Right lobe of liver (tissue), 6 donors: ENCODE results near the gene RBCK1. TPM values are rescaled to one million over a fixed set of nuclear protein-coding genes. Genes with fewer than 3 reads are reported as not detected.

ENCODE experiments used
- ATAC-seq, 4 donors: fragments of 200-7000 bp; cut with Tn5 transposase; one replicate each; pipeline ENCODE4 v1.9.1; 2020; ENCODE audit warnings: mild to moderate bottlenecking in 4 of 4, moderate library complexity in 4 of 4
- DNase-seq, 3 donors: peaks; one replicate each; pipeline ENCODE4 v3.0.0-alpha.2; 2020
- H3K27ac ChIP-seq, 3 donors: fragments of 200-600 bp; one replicate each; pipeline ENCODE4 v1.8.0; 2022
- H3K27me3 ChIP-seq, 2 donors: fragments of 200-600 bp; one replicate each; pipeline ENCODE4 v1.8.0; 2022
- H3K36me3 ChIP-seq, 4 donors: fragments of 200-600 bp; sonication (generic) in 1 of 4; one replicate each; pipeline versions ENCODE4 v1.5.1 to v1.8.0; 2017 to 2022; ENCODE audit warnings: control low read depth in 1 of 4
- H3K4me1 ChIP-seq, 4 donors: fragments of 200-600 bp; sonication (generic) in 1 of 4; one replicate each; pipeline versions ENCODE4 v1.5.1 to v1.8.0; 2017 to 2022; ENCODE audit warnings: control low read depth in 1 of 4
- H3K4me3 ChIP-seq, 3 donors: fragments of 200-600 bp; one replicate each; pipeline ENCODE4 v1.8.0; 2022
- H3K9me3 ChIP-seq, 4 donors: fragments of 200-600 bp; sonication (generic) in 1 of 4; one replicate each; pipeline versions ENCODE4 v1.5.1 to v1.8.0; 2017 to 2022; ENCODE audit warnings: control low read depth in 1 of 4
- CTCF ChIP-seq, 4 donors: fragments of 200-600 bp in 3 of 4; fragments of 450-650 bp in 1 of 4; IDR thresholded peaks; one replicate each; pipeline versions ENCODE4 v1.5.1 to v1.8.0; 2016 to 2022; ENCODE audit warnings: antibody characterized with exemption in 4 of 4, mild to moderate bottlenecking in 2 of 4
- POLR2A ChIP-seq: fragments of 450-650 bp; IDR thresholded peaks from one replicate; pipeline ENCODE4 v1.6.1; 2017; ENCODE audit warnings: antibody characterized with exemption, mild to moderate bottlenecking
- WGBS: methylation state at CpG from one replicate; pipeline ENCODE4 v1.1.6; 2018; ENCODE audit warnings: low coverage, low lambda C conversion rate; ENCODE audit not compliant: insufficient coverage; ENCODE audit errors: missing lambda C conversion rate; 5-methylcytosine and 5-hydroxymethylcytosine counted together
- intact Hi-C, 2 donors: fragments of 100-400 bp; cut with DNase I; formaldehyde crosslinking; loops; one replicate each; pipeline versions ENCODE4 v1.11.2 to v1.14.1; 2022
- total RNA-seq, 6 experiments: library from RNA; depleted of rRNA in 2 of 6; stranded (reverse); fragments of >200 nt in 2 of 6; fragmentation: NEBNext Ultra II Directional in 3 of 6; extraction: Animal tissue kit (Norgen Biotek cat#: 25700) in 3 of 6; gene quantifications; one replicate each; pipeline versions ENCODE4 v1.1.0 to v1.2.4, GENCODE V29; 2016 to 2023
- donor health status: DM: no; HTN: yes; CAD: no.
- donor health status: DM: no; HTN: no; CAD: no.
- donor health status: DM: no; HTN: no; CAD: no.
- donor health status: DM: no; HTN: yes; CAD: no.
- donor health status: DM: no; HTN: yes; CAD: no.

Gene RBCK1
- total RNA-seq, 6 experiments from 2014 or later: 63.1 to 113 (median 85.6) TPM

- DNase-seq (no peak), ATAC-seq (no peak)
- Histone ChIP-seq H3K4me1 (peaks cover 2 to 51% (median 25%) of the 10 kb centered on the region in 4 donors), H3K36me3 (no peaks in the 10 kb centered on the region), H3K9me3 (no peaks in the 10 kb centered on the region), H3K27ac (no peak overlapping the region), H3K27me3 (no peaks in the 10 kb centered on the region), H3K4me3 (no peak overlapping the region)
- intact Hi-C loops: no loop called here
- WGBS: 92% methylated on average over 8 of the region's 8 CpGs
- TF ChIP-seq CTCF (IDR thresholded peaks at IDR 0.05) (no peak), POLR2A (no peak)
Measured at GRCh38 chr20:367486-367887, 40.6 kb upstream of the RBCK1 start.

- Histone ChIP-seq H3K27ac (peak overlapping the region in 1 of 3 donors; percentile 24), H3K9me3 (no peaks in the 10 kb centered on the region), H3K27me3 (no peaks in the 10 kb centered on the region), H3K4me3 (no peak overlapping the region), H3K4me1 (peaks cover 2 to 57% (median 25%) of the 10 kb centered on the region in 4 donors), H3K36me3 (no peaks in the 10 kb centered on the region)
- no peak for DNase-seq
- TF ChIP-seq CTCF (IDR thresholded peaks at IDR 0.05) (no peak), POLR2A (no peak)
- intact Hi-C loops: no loop called here
- no peak for ATAC-seq
- WGBS: 80% methylated on average over 4 of the region's 4 CpGs
Measured at GRCh38 chr20:368915-369314, 39.2 kb upstream of the RBCK1 start.

- peaks cover 2 to 53% (median 25%) of the 10 kb centered on the region in 4 donors for H3K4me1 ChIP-seq
Measured at GRCh38 chr20:370151-370600, 37.9 kb upstream of the RBCK1 start.

GRCh38 chr20:370977-371754, 36.9 kb upstream of the RBCK1 start:
- Histone ChIP-seq H3K27me3 (no peaks in the 10 kb centered on the region), H3K4me1 (peaks cover 2 to 49% (median 25%) of the 10 kb centered on the region in 4 donors), H3K4me3 (no peak overlapping the region), H3K27ac (peak overlapping the region; percentile 67 to 92 (median 81)), H3K36me3 (no peaks in the 10 kb centered on the region), H3K9me3 (no peaks in the 10 kb centered on the region)
- intact Hi-C loops: no loop called here
- ATAC-seq: peak; percentile 61 to 84 (median 83)
- DNase-seq: peak; percentile 44 to 89 (median 79)
- 21% methylated on average over 4 of the region's 7 CpGs for WGBS
- TF ChIP-seq POLR2A: no peak
- no peak for TF ChIP-seq CTCF (IDR thresholded peaks at IDR 0.05)

More at GRCh38 chr20:370151-370600, 37.9 kb upstream of the RBCK1 start:
- intact Hi-C loops: no loop called here
- Histone ChIP-seq H3K27me3 (no peaks in the 10 kb centered on the region), H3K4me3 (no peak overlapping the region), H3K36me3 (no peaks in the 10 kb centered on the region), H3K27ac (peak overlapping the region in 2 of 3 donors; percentile 81 to 92), H3K9me3 (no peaks in the 10 kb centered on the region)
- peak; percentile 30 for TF ChIP-seq POLR2A
- TF ChIP-seq CTCF (IDR thresholded peaks at IDR 0.05): no peak
- peak in 3 of 4 donors; percentile 10 to 30 (median 23) for ATAC-seq
- 14% methylated on average over 7 of the region's 7 CpGs for WGBS
- DNase-seq: no peak
